Naive thymus-derived CD8-positive, alpha-beta T cell (primary cell): ENCODE measurements around the gene MZF1. TPM values are rescaled to one million over a fixed set of nuclear protein-coding genes. Genes with fewer than 3 reads are reported as not detected.
"Not testable (repeated sequence)": the region's sequence is repeated elsewhere in the genome, so short reads cannot be mapped to it uniquely, and the experiment has no call there.

Experiments used
- ATAC-seq, 2 donors: fragments of 150-1000 bp; cut with Tn5 transposase in 1 of 2; sonication (Bioruptor Pico), chemical (Tn5 transposase) in 1 of 2; 1 replicate in 1 of 2; 2 replicates in 1 of 2; pipeline ENCODE4 v1.10.0; 2021; ENCODE audit warnings: mild to moderate bottlenecking in 2 of 2, moderate library complexity in 2 of 2
- POLR2A ChIA-PET: fragments of 350-600 bp; sonication (Branson Sonifier 250); formaldehyde crosslinking; loops from one replicate; lab custom pipeline; 2021; ENCODE audit warnings: antibody characterized with exemption; lab: Charles Lee
- DNase-seq, 10 donors: peaks; one replicate each; pipeline versions ENCODE4 v3.0.0 to v3.0.0-alpha.2; 2020 to 2022
- H3K27ac Mint-ChIP-seq, 10 donors: one replicate each; pipeline ENCODE4 v1.8.0; 2020 to 2022; ENCODE audit warnings: mild to moderate bottlenecking in 10 of 10, mixed read lengths in 10 of 10, moderate library complexity in 4 of 10, inconsistent platforms in 1 of 10
- H3K27me3 Mint-ChIP-seq, 5 donors: one replicate each; pipeline ENCODE4 v1.8.0; 2021 to 2022; ENCODE audit warnings: mixed read lengths in 5 of 5
- H3K36me3 Mint-ChIP-seq, 3 donors: one replicate each; pipeline ENCODE4 v1.8.0; 2020 to 2022; ENCODE audit warnings: mixed read lengths in 3 of 3, mild to moderate bottlenecking in 2 of 3, inconsistent platforms in 1 of 3
- H3K4me1 Mint-ChIP-seq, 4 donors: one replicate each; pipeline ENCODE4 v1.8.0; 2021 to 2022; ENCODE audit warnings: mixed read lengths in 4 of 4
- H3K4me3 Mint-ChIP-seq, 10 donors: one replicate each; pipeline ENCODE4 v1.8.0; 2020 to 2022; ENCODE audit warnings: mild to moderate bottlenecking in 10 of 10, mixed read lengths in 10 of 10, moderate library complexity in 6 of 10, inconsistent platforms in 1 of 10
- H3K9me3 Mint-ChIP-seq, 9 donors: one replicate each; pipeline ENCODE4 v1.8.0; 2020 to 2022; ENCODE audit warnings: mixed read lengths in 9 of 9, mild to moderate bottlenecking in 3 of 9, inconsistent platforms in 1 of 9, moderate library complexity in 1 of 9
- polyA plus RNA-seq, 3 donors: library from polyadenylated mRNA; unstranded; fragments of 300-500 nt; fragmentation: Illumina TruSeq; gene quantifications; one replicate each; pipeline ENCODE4 v1.2.3, GENCODE V29; 2021
- total RNA-seq, 8 experiments: library from RNA in 2 of 8; stranded (reverse) in 2 of 8; gene quantifications; one replicate each; pipeline ENCODE4 v1.2.3 and lab custom pipeline; 2021 to 2026

MZF1 gene
- total and polyA plus RNA-seq, 5 experiments from 2014 or later = 9.1 to 53.2 (median 12.7) TPM

DNA sequence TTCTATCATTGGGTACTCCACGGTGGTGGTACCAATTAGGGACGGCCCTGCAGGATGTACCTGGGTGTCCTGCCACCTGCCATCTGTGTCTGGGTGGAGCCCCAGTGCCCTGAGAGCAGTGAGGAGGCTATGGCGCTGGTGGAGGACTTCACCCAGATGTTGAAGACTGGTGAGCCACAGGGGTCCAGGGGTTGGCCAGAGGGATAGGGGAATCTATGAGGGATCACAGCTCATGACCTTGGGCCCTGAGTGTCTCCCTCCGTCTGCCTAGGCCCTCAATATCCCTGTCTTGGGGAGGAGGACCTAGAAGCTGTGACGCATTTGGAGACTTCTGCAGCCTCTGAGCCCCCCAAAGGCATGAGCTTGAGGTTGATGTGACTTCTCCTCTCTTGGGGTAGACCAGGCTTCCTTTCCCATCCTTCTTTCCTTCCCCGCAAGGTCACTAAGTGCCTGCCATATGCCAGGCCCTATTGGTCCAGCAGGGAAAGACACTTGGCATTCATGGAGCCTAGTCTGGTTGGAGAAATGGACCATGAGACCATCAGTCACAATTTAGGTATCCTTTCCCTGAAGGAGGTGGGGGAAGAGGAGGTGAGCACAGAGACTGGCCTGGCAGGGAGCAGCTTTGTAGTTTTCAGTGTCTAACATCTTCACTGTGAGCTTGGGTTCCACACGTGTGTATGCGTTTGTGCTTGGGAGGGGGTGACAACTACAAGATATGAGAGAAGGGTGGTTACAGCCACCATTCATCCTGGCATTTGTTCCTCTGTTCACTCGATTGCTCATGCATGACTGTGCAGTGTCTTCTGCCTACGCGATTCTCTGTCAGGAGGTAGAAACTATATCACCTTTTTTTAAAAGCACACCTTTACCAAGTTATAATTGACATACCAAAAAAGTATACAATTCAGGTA, 5.1 kb upstream of the MZF1 start:
- Mint-ChIP-seq H3K9me3 (no peaks in the 10 kb centered on the region), H3K4me1 (peaks cover 24 to 54% (median 42%) of the 10 kb centered on the region in 4 donors), H3K4me3 (peak overlapping the region in 2 of 10 donors; percentile 11 to 48), H3K27me3 (peaks cover 0 to 2% (median 0%) of the 10 kb centered on the region in 5 donors), H3K36me3 (peaks cover 5 to 14% (median 6%) of the 10 kb centered on the region in 3 donors), H3K27ac (peak overlapping the region in 7 of 10 donors; percentile 6 to 100 (median 69))
- POLR2A ChIA-PET = interaction anchor here (1.3 to 5.6 kb wide), 3 partner anchors 23 to 59 kb away, joined by 3 to 73 read pairs (median 7); partner anchors contain the start of genes CHMP2A, TRIM28 and ZBTB45
- peak in 2 of 10 donors; percentile 15 to 42 for DNase-seq
- no peak for ATAC-seq

DNA sequence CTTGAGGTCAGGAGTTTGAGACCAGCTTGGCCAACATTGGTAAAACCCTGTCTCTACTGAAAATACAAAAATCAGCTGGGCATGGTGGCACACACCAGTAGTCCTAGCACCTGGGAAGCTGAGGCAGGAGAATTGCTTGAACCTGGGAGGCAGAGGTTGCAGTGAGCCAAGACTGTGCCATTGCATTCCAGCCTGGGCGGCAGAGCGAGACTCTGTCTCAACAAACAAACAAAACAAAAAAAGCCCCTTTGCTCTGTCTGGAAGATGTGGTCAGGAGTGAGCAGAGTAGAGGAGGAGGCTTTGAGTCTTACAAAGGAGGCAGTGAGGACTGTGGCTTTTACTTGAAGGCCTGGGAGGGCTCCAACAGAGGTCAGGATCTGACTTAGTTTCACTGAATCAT, 4.4 kb upstream of the MZF1 start:
- peak in 1 of 10 donors; percentile 14 for DNase-seq
- POLR2A ChIA-PET = interaction anchor here (2.0 to 5.6 kb wide), 2 partner anchors 34 to 58 kb away, joined by 7 to 73 read pairs; partner anchors contain the start of genes TRIM28 and ZBTB45
- Mint-ChIP-seq H3K27ac (peak overlapping the region in 8 of 10 donors; percentile 32 to 100 (median 54)), H3K4me3 (peak overlapping the region in 1 of 10 donors; percentile 54), H3K4me1 (peaks cover 26 to 56% (median 44%) of the 10 kb centered on the region in 4 donors)
- not testable (repeated sequence) for H3K27me3 Mint-ChIP-seq, ATAC-seq, H3K9me3 Mint-ChIP-seq, H3K36me3 Mint-ChIP-seq

DNA sequence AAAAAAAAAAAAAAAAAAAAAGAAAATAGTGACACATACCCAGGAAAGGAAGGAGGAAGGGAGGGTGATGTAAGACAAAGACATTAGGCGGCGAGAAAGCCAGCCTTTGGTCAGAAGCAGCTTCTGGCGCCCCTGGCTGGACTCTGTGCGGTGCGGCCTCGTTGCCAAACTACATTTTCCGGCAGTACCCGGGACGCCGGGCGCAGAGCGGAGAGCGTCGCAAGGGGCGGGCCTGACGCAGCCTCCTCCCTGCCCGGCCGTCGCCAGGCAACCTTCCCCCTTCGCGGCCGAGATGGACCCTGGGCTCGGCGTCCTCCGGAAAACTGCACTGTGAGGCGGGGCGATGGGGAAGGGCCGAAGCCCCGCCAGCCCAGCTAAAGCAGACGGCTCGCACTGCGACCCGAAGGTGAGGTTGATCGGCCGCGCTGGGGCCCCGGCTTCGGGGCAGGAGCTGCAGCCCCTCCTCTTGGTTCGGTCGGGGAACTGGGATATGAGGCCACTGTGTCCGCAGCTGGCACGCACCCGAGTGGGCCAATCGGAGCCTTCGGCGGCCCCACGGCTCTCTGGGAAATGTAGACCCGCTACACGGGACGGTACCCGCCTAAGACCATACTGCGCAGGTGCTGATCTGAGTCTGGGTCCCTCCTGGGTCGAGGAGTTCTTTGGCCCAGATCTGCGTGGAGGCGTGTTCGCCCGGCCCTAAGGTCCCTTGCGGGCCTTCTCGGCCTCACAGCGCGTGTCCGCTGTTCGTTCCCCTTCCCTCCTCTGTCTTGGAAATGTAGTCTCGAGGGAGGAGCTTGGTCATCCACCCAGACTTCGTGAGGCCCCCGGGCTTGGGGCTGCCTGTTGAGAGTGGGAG, 2.3 kb upstream of the MZF1 start:
- Mint-ChIP-seq H3K9me3 (no peaks in the 10 kb centered on the region), H3K4me3 (peak overlapping the region; percentile 82 to 100 (median 89)), H3K4me1 (peaks cover 26 to 59% (median 47%) of the 10 kb centered on the region in 4 donors), H3K36me3 (no peaks in the 10 kb centered on the region), H3K27ac (peak overlapping the region; percentile 53 to 100 (median 96)), H3K27me3 (peaks cover 0 to 5% (median 0%) of the 10 kb centered on the region in 5 donors)
- DNase-seq (peak; percentile 62 to 86 (median 73)), ATAC-seq (peak; percentile 24 to 30)
- POLR2A ChIA-PET = interaction anchor here (0.6 to 5.6 kb wide), 12 partner anchors 13 to 296 kb away, joined by 3 to 73 read pairs (median 5); partner anchors contain the start of genes CHMP2A, TRIM28, ZBTB45 and ZSCAN22

DNA sequence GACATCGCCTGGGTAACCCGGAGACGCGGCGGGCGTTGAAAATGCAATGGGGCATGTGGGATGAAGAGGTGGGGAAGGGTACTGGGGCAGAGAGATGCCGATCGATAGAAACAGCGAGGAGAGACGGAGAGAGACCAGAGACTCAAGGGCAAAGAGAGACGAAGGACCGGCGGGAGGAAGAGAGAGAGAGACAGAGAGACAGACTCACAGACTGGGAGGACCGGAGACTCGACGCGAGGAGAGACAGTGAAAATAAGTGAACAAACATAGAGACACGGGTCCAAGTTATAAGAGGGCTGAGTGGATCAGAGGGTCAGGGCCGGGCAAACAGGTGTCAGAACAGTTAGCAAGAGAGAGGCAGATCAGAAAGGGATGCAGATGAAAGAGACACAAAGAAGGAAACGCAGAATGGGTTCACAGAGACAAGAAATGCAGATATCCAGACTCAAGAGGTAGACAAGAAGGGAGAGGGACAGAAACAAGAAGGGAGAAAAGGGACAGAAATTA, 576 bp upstream of the MZF1 start:
- H3K9me3 Mint-ChIP-seq = no peaks in the 10 kb centered on the region
- H3K4me3 Mint-ChIP-seq = peak overlapping the region; percentile 88 to 100 (median 98)
- ATAC-seq = no peak
- H3K36me3 Mint-ChIP-seq = no peaks in the 10 kb centered on the region
- DNase-seq = no peak
- H3K27ac Mint-ChIP-seq = peak overlapping the region; percentile 99 to 100 (median 100)
- H3K27me3 Mint-ChIP-seq = peaks cover 0 to 5% (median 0%) of the 10 kb centered on the region in 5 donors
- H3K4me1 Mint-ChIP-seq = peaks cover 28 to 55% (median 50%) of the 10 kb centered on the region in 4 donors
- POLR2A ChIA-PET = interaction anchor here (0.6 to 5.6 kb wide), 6 partner anchors 10 to 107 kb away, joined by 3 to 73 read pairs (median 8); partner anchors contain the start of genes CHMP2A, TRIM28, ZBTB45 and ZNF324

DNA sequence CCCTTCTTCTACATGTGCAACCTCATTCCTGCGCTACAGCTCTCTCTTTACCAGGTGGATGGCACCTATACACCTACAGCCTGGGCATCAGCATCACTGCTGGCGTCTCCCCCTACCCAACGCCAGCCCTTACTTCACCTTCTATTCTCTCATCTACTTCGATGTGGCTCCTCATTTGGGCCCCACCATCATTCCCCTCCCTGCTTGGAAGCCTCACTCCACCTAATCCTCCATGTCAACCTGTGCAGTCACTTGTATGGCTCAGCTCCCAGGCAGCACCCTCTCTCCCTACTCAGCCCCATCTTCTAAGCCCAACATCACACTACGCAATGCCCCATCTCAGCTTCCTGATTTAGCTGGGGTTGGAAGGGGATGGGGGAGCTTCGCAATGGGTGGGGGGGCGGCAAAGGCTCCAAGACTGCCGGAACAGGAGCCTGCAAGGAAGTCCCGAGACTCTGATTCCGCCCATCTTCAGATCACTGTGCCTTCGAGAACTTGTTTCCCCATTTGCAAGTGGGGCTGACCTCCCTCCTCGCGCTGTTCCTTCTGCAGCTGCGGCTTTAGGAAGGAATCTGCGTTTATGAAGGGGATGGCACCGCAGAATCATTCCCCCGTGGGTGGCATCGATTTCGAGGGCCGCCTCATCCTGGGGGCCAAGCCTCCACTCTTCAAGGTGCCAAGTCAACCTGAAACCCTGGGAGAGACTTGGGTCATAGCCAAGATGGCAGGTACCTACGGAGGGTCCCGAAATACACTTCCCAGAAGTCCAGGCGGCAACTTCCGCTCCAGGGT, 913 bp downstream of the MZF1 start:
- Mint-ChIP-seq H3K9me3 (no peaks in the 10 kb centered on the region), H3K27ac (peak overlapping the region; percentile 99 to 100 (median 100)), H3K36me3 (no peaks in the 10 kb centered on the region), H3K4me3 (peak overlapping the region; percentile 88 to 100 (median 98)), H3K4me1 (peaks cover 25 to 48% (median 39%) of the 10 kb centered on the region in 4 donors), H3K27me3 (peaks cover 0 to 5% (median 0%) of the 10 kb centered on the region in 5 donors)
- ATAC-seq (no peak), DNase-seq (peak in 2 of 10 donors; percentile 16 to 63)
- POLR2A ChIA-PET = interaction anchor here (0.9 to 4.7 kb wide), 10 partner anchors 11 to 570 kb away, joined by 3 to 68 read pairs (median 7); partner anchors contain the start of genes CHMP2A, TRIM28, UBE2M and ZBTB45

DNA sequence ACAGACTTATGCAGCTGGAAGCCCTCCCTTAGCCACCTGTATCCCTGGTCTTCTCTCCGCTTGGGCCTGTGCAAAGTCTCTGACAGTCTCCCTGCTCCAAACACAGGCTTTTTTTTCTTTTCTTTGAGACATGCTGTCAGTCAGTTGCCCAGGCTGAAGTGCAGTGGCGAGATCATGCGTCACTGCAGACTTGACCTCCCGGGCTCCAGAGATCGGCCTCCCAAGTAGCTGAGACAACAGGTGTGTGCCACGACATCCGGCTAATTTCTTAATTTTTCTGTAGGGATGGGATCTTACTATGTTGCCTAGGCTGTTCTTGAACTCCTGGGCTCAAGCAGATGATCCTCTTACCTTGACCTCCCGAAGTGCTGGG, 1.6 kb downstream of the MZF1 start:
- H3K36me3 Mint-ChIP-seq = no peaks in the 10 kb centered on the region
- H3K27me3 Mint-ChIP-seq = peaks cover 0 to 5% (median 0%) of the 10 kb centered on the region in 5 donors
- ATAC-seq (no peak), DNase-seq (peak in 2 of 10 donors; percentile 15 to 59)
- POLR2A ChIA-PET = interaction anchor here (1.6 to 4.7 kb wide), 7 partner anchors 10 to 209 kb away, joined by 6 to 68 read pairs (median 14); partner anchors contain the start of genes CHMP2A, TRIM28, UBE2M and ZBTB45
- peak overlapping the region; percentile 88 to 100 (median 98) for H3K4me3 Mint-ChIP-seq
- H3K9me3 Mint-ChIP-seq = no peaks in the 10 kb centered on the region
- peaks cover 25 to 48% (median 38%) of the 10 kb centered on the region in 4 donors for H3K4me1 Mint-ChIP-seq
- peak overlapping the region in 8 of 10 donors; percentile 99 to 100 (median 100) for H3K27ac Mint-ChIP-seq

DNA sequence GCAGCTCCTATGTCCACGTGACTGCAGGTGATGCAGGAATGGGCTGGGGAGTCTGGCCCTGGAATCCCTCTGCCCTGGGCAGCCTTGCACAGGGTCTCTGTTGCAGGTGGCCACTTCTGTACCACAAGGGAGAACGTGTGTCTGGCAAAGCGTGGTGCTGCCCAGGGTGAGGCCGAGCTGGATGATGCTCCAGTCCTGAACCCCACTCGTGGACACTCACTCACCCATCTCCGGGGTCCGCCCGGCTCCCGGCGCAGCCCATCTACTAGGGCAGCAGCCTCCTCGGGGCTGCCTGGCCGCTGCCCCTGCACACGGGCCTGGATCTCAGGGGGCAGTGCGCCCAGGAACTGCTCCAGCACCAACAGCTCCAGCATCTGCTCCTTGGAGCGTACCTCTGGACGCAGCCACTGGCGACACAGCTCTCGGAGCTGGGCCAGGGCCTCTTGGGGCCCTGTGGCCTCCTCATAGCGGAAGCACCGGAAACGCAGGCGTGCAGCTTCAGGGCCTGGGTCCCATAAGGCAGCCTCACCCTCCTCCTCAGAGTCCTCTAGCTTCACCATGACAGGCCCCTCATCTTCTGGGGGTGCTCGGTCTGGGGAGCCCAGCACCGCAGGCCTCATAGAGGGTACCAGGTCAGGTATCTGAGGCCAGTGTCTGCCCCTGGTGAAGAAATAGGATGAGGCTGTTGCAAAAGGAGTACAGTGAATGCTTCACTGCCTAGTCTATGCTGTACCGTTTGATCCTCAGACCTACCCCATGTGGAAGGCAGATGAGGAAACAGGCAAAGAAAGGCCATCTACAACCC, 2.2 kb downstream of the MZF1 start:
- peaks cover 25 to 42% (median 36%) of the 10 kb centered on the region in 4 donors for H3K4me1 Mint-ChIP-seq
- DNase-seq = peak in 2 of 10 donors; percentile 15 to 55
- no peak for ATAC-seq
- peaks cover 0 to 4% (median 0%) of the 10 kb centered on the region in 3 donors for H3K36me3 Mint-ChIP-seq
- peak overlapping the region in 4 of 10 donors; percentile 34 to 100 (median 100) for H3K27ac Mint-ChIP-seq
- peak overlapping the region in 1 of 10 donors; percentile 4 for H3K4me3 Mint-ChIP-seq
- peaks cover 0 to 5% (median 0%) of the 10 kb centered on the region in 5 donors for H3K27me3 Mint-ChIP-seq
- H3K9me3 Mint-ChIP-seq = no peaks in the 10 kb centered on the region
- POLR2A ChIA-PET = interaction anchor here (1.6 to 4.7 kb wide), 4 partner anchors 9 to 27 kb away, joined by 7 to 68 read pairs (median 16); partner anchors contain the start of genes CHMP2A, TRIM28 and UBE2M

DNA sequence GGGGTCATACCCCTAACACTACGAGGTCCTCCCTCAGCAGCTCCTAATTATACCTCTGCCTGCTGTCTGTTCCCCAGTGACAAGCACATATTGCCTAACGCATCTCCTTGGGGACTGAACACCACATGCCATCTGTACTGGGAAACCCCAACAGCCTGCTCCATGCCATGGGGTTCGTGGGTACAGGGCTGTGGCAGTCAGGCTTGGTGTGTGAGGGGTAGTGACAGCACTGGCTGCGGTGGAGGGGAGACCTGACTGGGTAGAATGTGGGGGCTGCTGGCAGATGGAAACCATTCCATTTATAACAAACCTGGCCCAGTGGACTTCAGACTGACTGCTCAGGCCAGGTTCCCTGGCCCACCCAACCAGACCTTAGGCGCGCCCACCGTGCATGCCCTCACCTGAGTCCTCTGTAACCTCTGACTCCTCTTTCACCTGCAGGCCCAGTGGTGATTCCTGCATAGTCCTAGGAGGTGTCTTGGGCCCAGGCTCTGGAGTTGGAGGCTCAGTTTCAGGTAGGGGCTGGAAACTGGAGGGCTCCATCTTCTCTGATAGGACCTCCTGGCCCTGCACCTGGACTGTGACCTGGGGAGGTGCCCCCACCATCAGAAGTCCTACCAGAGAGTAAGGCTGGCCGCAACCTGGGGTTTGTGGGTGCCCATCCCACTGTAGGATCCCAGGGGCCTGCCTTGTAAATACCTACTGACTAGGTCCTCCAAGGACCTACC, 3.0 kb downstream of the MZF1 start:
- H3K27ac Mint-ChIP-seq = peak overlapping the region in 2 of 10 donors; percentile 29 to 44
- peaks cover 0 to 6% (median 0%) of the 10 kb centered on the region in 3 donors for H3K36me3 Mint-ChIP-seq
- POLR2A ChIA-PET = interaction anchor here (0.7 to 4.7 kb wide), 3 partner anchors 8 to 291 kb away, joined by 3 to 68 read pairs (median 18); partner anchors contain the start of gene CHMP2A
- DNase-seq = peak in 1 of 10 donors; percentile 50
- H3K4me1 Mint-ChIP-seq = peaks cover 21 to 33% (median 30%) of the 10 kb centered on the region in 4 donors
- peaks cover 0 to 5% (median 0%) of the 10 kb centered on the region in 5 donors for H3K27me3 Mint-ChIP-seq
- no peak for ATAC-seq
- no peak overlapping the region for H3K4me3 Mint-ChIP-seq
- H3K9me3 Mint-ChIP-seq = no peaks in the 10 kb centered on the region

DNA sequence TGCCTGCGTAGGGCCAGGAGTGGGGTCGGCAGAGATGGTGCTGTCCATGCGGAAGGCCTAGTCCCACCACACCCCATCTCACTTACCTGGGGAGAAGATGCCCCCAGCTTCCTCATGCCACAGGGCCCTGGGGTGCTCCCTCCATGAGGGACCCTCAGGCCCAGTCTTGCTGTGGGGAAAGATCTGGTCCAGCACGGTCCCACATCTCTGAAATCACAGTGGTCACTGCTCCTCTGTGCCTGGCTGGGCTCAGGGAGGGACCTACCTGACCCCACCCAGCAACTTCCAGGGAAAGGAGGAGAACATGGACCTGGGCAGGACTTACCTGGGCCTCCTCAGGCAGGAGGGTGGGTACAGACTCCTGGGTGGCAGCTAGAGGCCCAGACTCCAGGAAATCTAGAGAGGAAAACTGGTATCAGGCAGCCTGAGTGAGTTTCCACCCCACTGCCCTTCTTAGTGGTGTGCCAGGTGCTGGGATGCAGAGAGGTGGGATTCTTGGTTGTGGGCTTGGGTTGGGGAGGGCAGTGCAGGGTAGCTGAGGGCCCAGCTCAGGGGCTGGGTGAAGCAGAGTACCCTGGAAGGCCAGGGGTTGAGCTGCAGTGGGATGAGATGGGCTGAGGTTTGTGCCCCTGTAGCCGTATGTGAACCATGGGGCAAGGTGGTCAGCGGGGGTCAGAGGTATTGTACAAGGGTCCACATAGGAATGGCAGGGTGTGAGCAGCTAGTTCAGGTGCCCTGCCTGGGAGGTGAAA, 3.8 kb downstream of the MZF1 start:
- peaks cover 0 to 6% (median 0%) of the 10 kb centered on the region in 3 donors for H3K36me3 Mint-ChIP-seq
- peaks cover 0 to 5% (median 0%) of the 10 kb centered on the region in 5 donors for H3K27me3 Mint-ChIP-seq
- no peaks in the 10 kb centered on the region for H3K9me3 Mint-ChIP-seq
- peak overlapping the region in 5 of 10 donors; percentile 25 to 74 (median 40) for H3K27ac Mint-ChIP-seq
- DNase-seq = peak in 1 of 10 donors; percentile 38
- POLR2A ChIA-PET = interaction anchor here (0.7 to 4.7 kb wide), 2 partner anchors 8 to 290 kb away, joined by 3 to 68 read pairs; no protein-coding TSS in a partner anchor
- ATAC-seq = no peak
- H3K4me1 Mint-ChIP-seq = peaks cover 21 to 33% (median 29%) of the 10 kb centered on the region in 4 donors
- H3K4me3 Mint-ChIP-seq = no peak overlapping the region
